Stimulated activated CD4-positive, alpha-beta T cell treated with anti-CD3 and anti-CD28 coated beads, Interleukin-2, amount 100 ng/mL, for 48 hours (primary cell): ENCODE results near the gene BTG1.
A peak's percentile ranks its signal among the peaks of the same experiment; 100 is the strongest.
"Not testable (repeated sequence)": the region's sequence is repeated elsewhere in the genome, so short reads cannot be mapped to it uniquely, and the experiment has no call there.

ENCODE experiments used
- DNase-seq, 2 donors: peaks; one replicate each; pipeline ENCODE4 v3.0.0-alpha.2; 2020

Gene BTG1

GRCh38 chr12:92146497-92147224 lies 1.0 kb upstream of the BTG1 start:
- no peak for DNase-seq

- DNase-seq, result peak in 1 of 2 donors; percentile 23
These were observed 240 bp downstream of the BTG1 start for GRCh38 chr12:92145481-92145730.

GRCh38 chr12:92144631-92145480 lies 790 bp downstream of the BTG1 start:
- peak; percentile 28 to 37 for DNase-seq

- DNase-seq, result peak; percentile 51 to 60
These were observed 1.7 kb downstream of the BTG1 start for GRCh38 chr12:92143686-92144630.

GRCh38 chr12:92143258-92143657 lies 2.4 kb downstream of the BTG1 start:
- DNase-seq, result no peak

GRCh38 chr12:92142251-92142926 lies 3.3 kb downstream of the BTG1 start:
- DNase-seq, result no peak

- no peak for DNase-seq
These were observed 4.0 kb downstream of the BTG1 start for GRCh38 chr12:92141591-92142121.

- no peak for DNase-seq
These were observed 4.6 kb downstream of the BTG1 start for GRCh38 chr12:92140896-92141536.

- no peak for DNase-seq
These were observed 5.5 kb downstream of the BTG1 start for GRCh38 chr12:92140156-92140555.

- DNase-seq, result no peak
These were observed 6.0 kb downstream of the BTG1 start for GRCh38 chr12:92139634-92140150.

GRCh38 chr12:92138626-92139025 lies 7.0 kb downstream of the BTG1 start:
- no peak for DNase-seq

- no peak for DNase-seq
These were observed 7.5 kb downstream of the BTG1 start for GRCh38 chr12:92138144-92138543.

- no peak for DNase-seq
These were observed 8.5 kb downstream of the BTG1 start for GRCh38 chr12:92136965-92137721.

GRCh38 chr12:92136026-92136730 lies 9.5 kb downstream of the BTG1 start:
- DNase-seq, result no peak

GRCh38 chr12:92135541-92135940 lies 10.1 kb downstream of the BTG1 start:
- not testable (repeated sequence) for DNase-seq

- no peak for DNase-seq
These were observed 10.9 kb downstream of the BTG1 start for GRCh38 chr12:92134638-92135274.

- no peak for DNase-seq
These were observed 11.6 kb downstream of the BTG1 start for GRCh38 chr12:92133795-92134637.

- DNase-seq, result no peak
These were observed 12.5 kb downstream of the BTG1 start for GRCh38 chr12:92133171-92133570.

- no peak for DNase-seq
These were observed 13.4 kb downstream of the BTG1 start for GRCh38 chr12:92132288-92132687.
